H1 (cell line): ENCODE results near the gene SYTL1. TPM values are rescaled to one million over a fixed set of nuclear protein-coding genes. Genes with fewer than 3 reads are reported as not detected.

ENCODE experiments used
- CTCF ChIA-PET: fragments of 300-600 bp; sonication (Branson Sonifier 250); formaldehyde crosslinking; loops from one replicate; lab custom pipeline; 2021; ENCODE audit not compliant: partially characterized antibody; lab: Charles Lee
- POLR2A ChIA-PET: fragments of 300-600 bp; sonication (Branson Sonifier 250); formaldehyde crosslinking; loops from one replicate; lab custom pipeline; 2021; ENCODE audit warnings: inconsistent platforms; ENCODE audit not compliant: partially characterized antibody; lab: Charles Lee
- DNase-seq, 2 experiments: peaks; one replicate each; pipeline versions ENCODE4 v3.0.0 to v3.0.0-alpha.2; 2010 to 2022; ENCODE audit warnings: low spot score in 2 of 2, low read depth in 1 of 2, mixed read lengths in 1 of 2
- FAIRE-seq: peaks from 2 replicates; lab custom pipeline; 2011; peaks lifted over from hg19 to GRCh38; lab: Jason Lieb, UNC
- H2AFZ ChIP-seq: 2 replicates; pipeline ENCODE4 v1.8.1; 2012; ENCODE audit warnings: low read length, inconsistent platforms
- H2AK5ac ChIP-seq: 2 replicates; pipeline ENCODE4 v1.6.1; 2013; ENCODE audit warnings: low read depth, low read length
- H2BK120ac ChIP-seq: replicated peaks from 2 replicates; pipeline ENCODE3; 2013; ENCODE audit warnings: low read depth, low read length, inconsistent platforms
- H2BK12ac ChIP-seq: 2 replicates; pipeline ENCODE4 v1.6.1; 2013; ENCODE audit warnings: low read depth, low read length
- H2BK15ac ChIP-seq: 2 replicates; pipeline ENCODE4 v1.6.1; 2013; ENCODE audit warnings: low read length
- H2BK20ac ChIP-seq: 2 replicates; pipeline ENCODE4 v1.6.1; 2013; ENCODE audit warnings: low read length
- H2BK5ac ChIP-seq: 2 replicates; pipeline ENCODE4 v1.6.1; 2013; ENCODE audit warnings: low read depth, low read length
- H3K14ac ChIP-seq: 2 replicates; pipeline ENCODE4 v1.6.1; 2013; ENCODE audit warnings: inconsistent platforms; ENCODE audit not compliant: insufficient read length
- H3K18ac ChIP-seq: 2 replicates; pipeline ENCODE4 v1.6.1; 2013; ENCODE audit warnings: low read length; ENCODE audit errors: extremely low read depth
- H3K23ac ChIP-seq: 2 replicates; pipeline ENCODE4 v1.6.1; 2013; ENCODE audit warnings: inconsistent platforms; ENCODE audit not compliant: insufficient read length
- H3K23me2 ChIP-seq: 2 replicates; pipeline ENCODE4 v1.6.1; 2013; ENCODE audit warnings: low read depth, low read length
- H3K27ac ChIP-seq: 2 replicates; pipeline ENCODE4 v1.6.1; 2011; ENCODE audit warnings: low read depth, low read length, inconsistent platforms
- H3K27me3 ChIP-seq, 4 experiments: replicated peaks in 1 of 4; 1 replicate in 1 of 4; 2 replicates in 3 of 4; pipeline versions ENCODE4 v1.6.1 to v1.8.1; 2011 to 2013; ENCODE audit warnings: low read length in 3 of 4, mild to moderate bottlenecking in 3 of 4, inconsistent platforms in 2 of 4, mixed read lengths in 2 of 4, moderate library complexity in 1 of 4; ENCODE audit not compliant: control insufficient read depth in 3 of 4, insufficient read depth in 3 of 4; ENCODE audit errors: extremely low read depth in 1 of 4
- H3K36me3 ChIP-seq, 4 experiments: 2 replicates each; pipeline versions ENCODE4 v1.6.1 to v1.8.1; 2011 to 2013; ENCODE audit warnings: mild to moderate bottlenecking in 4 of 4, low read length in 3 of 4, moderate library complexity in 2 of 4, control low read depth in 1 of 4, inconsistent platforms in 1 of 4; ENCODE audit not compliant: insufficient read depth in 4 of 4, control insufficient read depth in 2 of 4
- H3K4ac ChIP-seq: replicated peaks from 2 replicates; pipeline ENCODE3; 2013; ENCODE audit warnings: low read length, low read depth, mixed read lengths, inconsistent platforms; ENCODE audit not compliant: insufficient read length
- H3K4me1 ChIP-seq, 4 experiments: replicated peaks in 1 of 4; 1 replicate in 1 of 4; 2 replicates in 3 of 4; pipeline versions ENCODE4 v1.6.1 to v1.8.1; 2011 to 2013; ENCODE audit warnings: low read length in 3 of 4, inconsistent platforms in 2 of 4, mixed read lengths in 1 of 4; ENCODE audit not compliant: insufficient read depth in 4 of 4, control insufficient read depth in 3 of 4
- H3K4me2 ChIP-seq, 2 experiments: 2 replicates each; pipeline versions ENCODE4 v1.6.1 to v1.8.1; 2011 to 2013; ENCODE audit warnings: low read depth in 2 of 2, low read length in 2 of 2, control low read depth in 1 of 2, inconsistent platforms in 1 of 2, mild to moderate bottlenecking in 1 of 2; ENCODE audit not compliant: insufficient read depth in 1 of 2
- H3K4me3 ChIP-seq, 4 experiments: fragments of 200-600, 300-600 bp in 1 of 4; sonication (generic), shearing (Covaris generic), sonication (Bioruptor Twin) in 1 of 4; 2 replicates each; pipeline versions ENCODE4 v1.5.1 to v1.8.1; 2011 to 2016; ENCODE audit warnings: low read length in 4 of 4, low read depth in 3 of 4, control low read depth in 2 of 4, inconsistent platforms in 2 of 4, mild to moderate bottlenecking in 2 of 4, mixed read lengths in 1 of 4, moderate library complexity in 1 of 4; ENCODE audit not compliant: insufficient read depth in 2 of 4; ENCODE audit errors: extremely low read depth in 1 of 4
- H3K56ac ChIP-seq: replicated peaks from 2 replicates; pipeline ENCODE3; 2013; ENCODE audit warnings: low read depth, mild to moderate bottlenecking, mixed read lengths, low read length, inconsistent platforms; ENCODE audit not compliant: insufficient read length
- H3K79me1 ChIP-seq: 2 replicates; pipeline ENCODE4 v1.6.1; 2013; ENCODE audit warnings: low read depth, low read length, control low read depth
- H3K79me2 ChIP-seq, 2 experiments: 2 replicates each; pipeline versions ENCODE4 v1.6.1 to v1.8.1; 2012 to 2013; ENCODE audit warnings: low read length in 2 of 2, mild to moderate bottlenecking in 2 of 2, inconsistent platforms in 1 of 2; ENCODE audit not compliant: insufficient read depth in 2 of 2, control insufficient read depth in 1 of 2
- H3K9ac ChIP-seq, 4 experiments: replicated peaks in 1 of 4; 1 replicate in 1 of 4; 2 replicates in 3 of 4; pipeline versions ENCODE4 v1.6.1 to v1.8.1; 2011 to 2013; ENCODE audit warnings: low read depth in 3 of 4, low read length in 3 of 4, control low read depth in 2 of 4, mild to moderate bottlenecking in 2 of 4, moderate library complexity in 2 of 4, inconsistent platforms in 1 of 4; ENCODE audit errors: extremely low read depth in 1 of 4
- H3K9me3 ChIP-seq, 2 experiments: 2 replicates each; pipeline versions ENCODE4 v1.6.1 to v1.8.1; 2012 to 2013; ENCODE audit warnings: mild to moderate bottlenecking in 2 of 2, moderate library complexity in 2 of 2, control low read depth in 1 of 2, inconsistent platforms in 1 of 2, low read depth in 1 of 2, low read length in 1 of 2, mixed read lengths in 1 of 2; ENCODE audit not compliant: insufficient read depth in 2 of 2
- H4K20me1 ChIP-seq, 2 experiments: replicated peaks in 1 of 2; 2 replicates each; pipeline versions ENCODE3 to v1.8.1; 2011 to 2013; ENCODE audit warnings: inconsistent platforms in 2 of 2, low read length in 2 of 2, mild to moderate bottlenecking in 1 of 2; ENCODE audit not compliant: insufficient read depth in 2 of 2, control insufficient read depth in 1 of 2
- H4K5ac ChIP-seq: 2 replicates; pipeline ENCODE4 v1.6.1; 2013; ENCODE audit warnings: low read length, low read depth, mixed read lengths, inconsistent platforms; ENCODE audit not compliant: insufficient read length
- H4K8ac ChIP-seq: 2 replicates; pipeline ENCODE4 v1.8.0; 2013; ENCODE audit warnings: mild to moderate bottlenecking, moderate library complexity, low read length, inconsistent platforms; ENCODE audit not compliant: insufficient read depth; ENCODE audit errors: extremely low read depth
- H4K91ac ChIP-seq: replicated peaks from 2 replicates; pipeline ENCODE3; 2013; ENCODE audit warnings: low read length, mixed read lengths, inconsistent platforms; ENCODE audit not compliant: insufficient read length
- ATF2 ChIP-seq: IDR thresholded peaks from 2 replicates; pipeline ENCODE4 v1.6.1; 2012; ENCODE audit warnings: low read length, inconsistent platforms
- BACH1 ChIP-seq: IDR thresholded peaks from 2 replicates; pipeline ENCODE4 v1.6.1; 2012; ENCODE audit warnings: low read length, improper control_type of control experiment
- CEBPB ChIP-seq: IDR thresholded peaks from 2 replicates; pipeline ENCODE4 v1.6.1; 2012; ENCODE audit warnings: low read depth, low read length
- CHD1 ChIP-seq: IDR thresholded peaks from 2 replicates; pipeline ENCODE4 v1.6.1; 2012; ENCODE audit warnings: low read depth, low read length, improper control_type of control experiment
- GABPA ChIP-seq: IDR thresholded peaks from 2 replicates; pipeline ENCODE4 v1.6.1; 2011; ENCODE audit warnings: mild to moderate bottlenecking, low read length, moderate library complexity, borderline replicate concordance; ENCODE audit not compliant: insufficient read depth
- KDM1A ChIP-seq: fragments of 200-600, 300-600 bp; sonication (generic); IDR thresholded peaks from 2 replicates; pipeline ENCODE4 v1.7.1; 2016; ENCODE audit warnings: mild to moderate bottlenecking, low read length, borderline replicate concordance
- NRF1 ChIP-seq: IDR thresholded peaks from 2 replicates; pipeline ENCODE4 v1.6.1; 2011; ENCODE audit warnings: mild to moderate bottlenecking, low read depth, low read length, improper control_type of control experiment
- RFX5 ChIP-seq: IDR thresholded peaks from 2 replicates; pipeline ENCODE4 v1.6.1; 2011; ENCODE audit warnings: low read depth, low read length, improper control_type of control experiment, borderline replicate concordance
- RXRA ChIP-seq: IDR thresholded peaks from 2 replicates; pipeline ENCODE4 v1.6.1; 2011; ENCODE audit warnings: low read depth, mild to moderate bottlenecking, low read length, moderate library complexity; ENCODE audit not compliant: insufficient read depth
- SRF ChIP-seq: IDR thresholded peaks from 2 replicates; pipeline ENCODE4 v1.6.1; 2011; ENCODE audit warnings: mild to moderate bottlenecking, low read depth, low read length, moderate library complexity
- TEAD4 ChIP-seq: IDR thresholded peaks from 2 replicates; pipeline ENCODE4 v1.6.1; 2012; ENCODE audit warnings: low read depth, low read length, inconsistent platforms, mixed read lengths
- ZNF274 ChIP-seq: IDR thresholded peaks from 2 replicates; pipeline ENCODE4 v1.7.0; 2012; ENCODE audit warnings: low read length, borderline replicate concordance; ENCODE audit errors: extremely low read depth
- WGBS, 2 experiments: shearing (Covaris generic) in 1 of 2; methylation state at CpG; one replicate each; pipeline versions ENCODE4 v1.1.6 to v1.1.7; 2013 to 2015; ENCODE audit warnings: low lambda C conversion rate in 2 of 2, mixed read lengths in 2 of 2, inconsistent platforms in 1 of 2, low coverage in 1 of 2, missing lambda C conversion rate in 1 of 2; ENCODE audit not compliant: insufficient replicate concordance in 2 of 2, insufficient coverage in 1 of 2, insufficient read length in 1 of 2; ENCODE audit errors: extremely low coverage in 1 of 2, missing lambda C conversion rate in 1 of 2; 5-methylcytosine and 5-hydroxymethylcytosine counted together
- polyA plus RNA-seq, 7 experiments: library from polyadenylated mRNA; depleted of rRNA in 3 of 7; stranded (reverse) in 5 of 7; unstranded in 2 of 7; fragments of >200 nt in 5 of 7; fragments of 200-250 nt in 2 of 7; gene quantifications; 1 replicate in 5 of 7; 2 replicates in 1 of 7; 4 replicates in 1 of 7; pipeline versions ENCODE4 v1.2.1 to v1.2.3, GENCODE V29; 2011 to 2013; ENCODE audit warnings: missing spikeins in 2 of 7, mixed read lengths in 2 of 7
- total RNA-seq: library from RNA; stranded (reverse); fragmentation: NEBNext Ultra II Directional; extraction: Animal tissue kit (Norgen Biotek cat#: 25700); gene quantifications from 2 replicates; pipeline ENCODE4 v1.2.1, GENCODE V29; 2021

SYTL1 gene
- total and polyA plus RNA-seq, 2 of the 8 experiments (the other 6 are each of a cell fraction or from before 2014, with no cell fraction given): 6.4 to 19.5 TPM

GRCh38 chr1:27318136-27318535 lies 23.7 kb upstream of the SYTL1 start:
- no peaks in the 10 kb centered on the region for H3K79me1 ChIP-seq
- H3K56ac ChIP-seq: no peak overlapping the region
- H4K8ac ChIP-seq: no peak overlapping the region
- no peak for DNase-seq
- H2BK20ac ChIP-seq: no peak overlapping the region
- H3K4me2 ChIP-seq: no peak overlapping the region
- no peak overlapping the region for H2BK5ac ChIP-seq
- FAIRE-seq: no peak
- H3K4me3 ChIP-seq: no peak overlapping the region
- peaks cover 3 to 8% of the 10 kb centered on the region in 2 experiments; a peak in 3 of 4 replicates for H3K79me2 ChIP-seq
- H4K20me1 ChIP-seq: no peaks in the 10 kb centered on the region
- H2BK12ac ChIP-seq: 0 out of 2 replicates have a peak overlapping the region, but pooled peaks have one; percentile 1
- no peak overlapping the region for H3K9ac ChIP-seq
- peak overlapping the region; percentile 48 for H2AFZ ChIP-seq
- H3K36me3 ChIP-seq: no peaks in the 10 kb centered on the region
- H3K23ac ChIP-seq: no peak overlapping the region
- peaks cover 7% of the 10 kb centered on the region; the same call in 1 of the 2 replicates for H3K23me2 ChIP-seq
- H4K91ac ChIP-seq: no peak overlapping the region
- H2BK15ac ChIP-seq: no peak overlapping the region; the same call in 1 of the 2 replicates
- no peak overlapping the region for H3K4ac ChIP-seq
- no peak overlapping the region for H3K14ac ChIP-seq
- WGBS, 2 experiments: 71% methylated on average over 4 of the region's 4 CpGs; no CpG with 5 or more reads in 1 of the 2 experiments
- POLR2A ChIA-PET: interaction anchor here (0.6 to 2.9 kb wide), 4 partner anchors 11 to 249 kb away, joined by 3 to 12 read pairs (median 4); no protein-coding TSS in a partner anchor
- no peak overlapping the region for H2BK120ac ChIP-seq
- H3K27me3 ChIP-seq: peaks cover 0 to 3% (median 0%) of the 10 kb centered on the region in 4 experiments; a peak in 1 of 7 replicates
- no peak overlapping the region for H3K18ac ChIP-seq
- H3K9me3 ChIP-seq: no peaks in the 10 kb centered on the region
- H4K5ac ChIP-seq: no peak overlapping the region
- CTCF ChIA-PET: interaction anchor here (1.1 to 13.1 kb wide), 8 partner anchors 10 to 76 kb away, joined by 3 to 202 read pairs (median 6); no protein-coding TSS in a partner anchor
- H2AK5ac ChIP-seq: no peak overlapping the region
- H3K27ac ChIP-seq: no peak overlapping the region
- H3K4me1 ChIP-seq: 0 out of 7 replicates have a peak, but pooled peaks cover 0 to 6% (median 0%) of the 10 kb centered on the region in 4 experiments
- TF ChIP-seq BACH1 (no peak), TEAD4 (no peak), SRF (no peak), CEBPB (no peak), RXRA (no peak), ZNF274 (no peak), RFX5 (no peak), KDM1A (no peak), GABPA (no peak), NRF1 (no peak), ATF2 (no peak), CHD1 (no peak)
